IMR-90 (cell line): ENCODE data around the gene PLPP3. TPM values are rescaled to one million over a fixed set of nuclear protein-coding genes. Genes with fewer than 3 reads are reported as not detected.

Source experiments
- ATAC-seq: fragments of 200-7000 bp; cut with Tn5 transposase; 2 replicates; pipeline ENCODE4 v1.9.1; 2020; ENCODE audit warnings: low read depth, mild to moderate bottlenecking, moderate library complexity
- Bru-seq: library from RNA; stranded (reverse); fragments of 400-500 nt; gene quantifications from one replicate; lab custom pipeline; 2021; lab: Mats Ljungman, UMichigan
- BruChase-seq, 2 experiments: library from RNA; stranded (reverse); fragments of 400-500 nt; gene quantifications; one replicate each; lab custom pipeline; 2021; lab: Mats Ljungman, UMichigan
- BruUV-seq: library from RNA; stranded (reverse); fragments of 400-500 nt; replicated peaks from 2 replicates; lab custom pipeline; 2021; lab: Mats Ljungman, UMichigan
- CTCF ChIA-PET: fragments of 300-600 bp; formaldehyde crosslinking; extraction: SDS; loops from one replicate; lab custom pipeline; 2021; ENCODE audit warnings: antibody characterized with exemption; lab: Yijun Ruan, JAX
- POLR2A ChIA-PET: fragments of 300-600 bp; sonication (Branson Sonifier 250); formaldehyde crosslinking; loops from one replicate; lab custom pipeline; 2022; ENCODE audit warnings: antibody characterized with exemption; ENCODE audit not compliant: unreplicated experiment; lab: Charles Lee
- DNase-seq: peaks from one replicate; pipeline ENCODE4 v3.0.0; 2013
- H2AFZ ChIP-seq: replicated peaks from 2 replicates; pipeline ENCODE3; 2013; ENCODE audit warnings: low read length, mild to moderate bottlenecking; ENCODE audit not compliant: poor library complexity
- H2AK5ac ChIP-seq: 2 replicates; pipeline ENCODE4 v1.6.1; 2013; ENCODE audit warnings: low read depth, low read length, inconsistent platforms
- H2AK9ac ChIP-seq: replicated peaks from 2 replicates; pipeline ENCODE3; 2013; ENCODE audit warnings: mild to moderate bottlenecking, low read depth, low read length, moderate library complexity; ENCODE audit not compliant: poor library complexity
- H2BK120ac ChIP-seq: 2 replicates; pipeline ENCODE4 v1.6.1; 2013; ENCODE audit warnings: low read depth, low read length, inconsistent platforms
- H2BK15ac ChIP-seq: 3 replicates; pipeline ENCODE4 v1.6.1; 2013; ENCODE audit warnings: low read depth, low read length, inconsistent platforms
- H2BK20ac ChIP-seq: 2 replicates; pipeline ENCODE4 v1.6.1; 2013; ENCODE audit warnings: low read depth, mild to moderate bottlenecking, inconsistent platforms, low read length, moderate library complexity
- H2BK5ac ChIP-seq: 2 replicates; pipeline ENCODE4 v1.6.1; 2013; ENCODE audit warnings: mild to moderate bottlenecking, low read depth, low read length, inconsistent platforms; ENCODE audit not compliant: poor library complexity, severe bottlenecking
- H3K14ac ChIP-seq: replicated peaks from 2 replicates; pipeline ENCODE4 v1.6.1; 2013; ENCODE audit warnings: low read depth, low read length, inconsistent platforms
- H3K18ac ChIP-seq: 2 replicates; pipeline ENCODE4 v1.6.1; 2013; ENCODE audit warnings: low read depth, low read length, control low read depth
- H3K23ac ChIP-seq: 2 replicates; pipeline ENCODE4 v1.6.1; 2013; ENCODE audit warnings: low read depth, low read length, inconsistent platforms
- H3K27ac ChIP-seq: 2 replicates; pipeline ENCODE4 v1.5.1; 2013; ENCODE audit warnings: mild to moderate bottlenecking, control low read depth, low read length; ENCODE audit not compliant: insufficient read depth
- H3K27me3 ChIP-seq: 2 replicates; pipeline ENCODE4 v1.6.1; 2013; ENCODE audit warnings: low read length; ENCODE audit not compliant: control insufficient read depth, insufficient read depth
- H3K36me3 ChIP-seq: 2 replicates; pipeline ENCODE4 v1.6.1; 2013; ENCODE audit warnings: low read length, mixed read lengths; ENCODE audit not compliant: control insufficient read depth, insufficient read depth
- H3K4ac ChIP-seq: 2 replicates; pipeline ENCODE4 v1.6.1; 2013; ENCODE audit warnings: low read depth, low read length, inconsistent platforms
- H3K4me1 ChIP-seq: 2 replicates; pipeline ENCODE4 v1.6.1; 2013; ENCODE audit warnings: low read length, mixed read lengths; ENCODE audit not compliant: control insufficient read depth, insufficient read depth
- H3K4me2 ChIP-seq: 2 replicates; pipeline ENCODE4 v1.6.1; 2013; ENCODE audit warnings: low read depth, mild to moderate bottlenecking, control low read depth, low read length, moderate library complexity
- H3K4me3 ChIP-seq: 2 replicates; pipeline ENCODE4 v1.5.1; 2013; ENCODE audit warnings: low read depth, mild to moderate bottlenecking, control low read depth, low read length, moderate library complexity; ENCODE audit not compliant: insufficient read depth
- H3K56ac ChIP-seq: 2 replicates; pipeline ENCODE4 v1.6.1; 2013; ENCODE audit warnings: low read length, inconsistent platforms; ENCODE audit not compliant: insufficient read depth; ENCODE audit errors: extremely low read depth
- H3K79me1 ChIP-seq, 2 experiments: 2 replicates each; pipeline ENCODE4 v1.6.1; 2013; ENCODE audit warnings: low read length in 2 of 2, inconsistent platforms in 1 of 2, low read depth in 1 of 2
- H3K9ac ChIP-seq: 2 replicates; pipeline ENCODE4 v1.6.1; 2013; ENCODE audit warnings: low read depth, low read length, control low read depth
- H3K9me1 ChIP-seq: 2 replicates; pipeline ENCODE4 v1.6.1; 2013; ENCODE audit warnings: low read length, inconsistent platforms; ENCODE audit not compliant: insufficient read depth
- H3K9me3 ChIP-seq: 2 replicates; pipeline ENCODE4 v1.6.1; 2013; ENCODE audit warnings: low read length; ENCODE audit not compliant: control insufficient read depth, insufficient read depth
- H4K20me1 ChIP-seq: 2 replicates; pipeline ENCODE4 v1.6.1; 2013; ENCODE audit warnings: low read length, inconsistent platforms; ENCODE audit not compliant: insufficient read depth
- H4K5ac ChIP-seq: 2 replicates; pipeline ENCODE4 v1.6.1; 2013; ENCODE audit warnings: mild to moderate bottlenecking, low read depth, low read length, control low read depth
- H4K8ac ChIP-seq, 2 experiments: 2 replicates each; pipeline ENCODE4 v1.6.1; 2013; ENCODE audit warnings: low read depth in 2 of 2, low read length in 2 of 2, control low read depth in 1 of 2, inconsistent platforms in 1 of 2
- H4K91ac ChIP-seq: 2 replicates; pipeline ENCODE4 v1.6.1; 2013; ENCODE audit warnings: low read depth, low read length, inconsistent platforms; ENCODE audit not compliant: insufficient read depth
- BHLHE40 ChIP-seq: fragments of 150-350 bp; IDR thresholded peaks from 2 replicates; pipeline ENCODE4 v1.6.1; 2016; ENCODE audit warnings: mild to moderate bottlenecking, low read depth, low read length
- CEBPB ChIP-seq: IDR thresholded peaks from 2 replicates; pipeline ENCODE4 v1.6.1; 2012; ENCODE audit warnings: low read depth, low read length, improper control_type of control experiment
- MAFK ChIP-seq: IDR thresholded peaks from 2 replicates; pipeline ENCODE4 v1.6.1; 2012; ENCODE audit warnings: low read depth, low read length, improper control_type of control experiment
- MAZ ChIP-seq: IDR thresholded peaks from 2 replicates; pipeline ENCODE4 v1.6.1; 2012; ENCODE audit warnings: low read depth, mild to moderate bottlenecking, low read length, improper control_type of control experiment, moderate library complexity, borderline replicate concordance
- NFE2L2 ChIP-seq: fragments of 150-350 bp; IDR thresholded peaks from 2 replicates; pipeline ENCODE4 v1.6.1; 2016; ENCODE audit warnings: low read depth, mild to moderate bottlenecking, low read length
- POLR2A ChIP-seq: IDR thresholded peaks from 2 replicates; pipeline ENCODE4 v1.6.1; 2012; ENCODE audit warnings: mild to moderate bottlenecking, low read depth, low read length
- RAD21 ChIP-seq: IDR thresholded peaks from 2 replicates; pipeline ENCODE4 v1.6.1; 2012; ENCODE audit warnings: low read length, improper control_type of control experiment
- RCOR1 ChIP-seq: IDR thresholded peaks from 2 replicates; pipeline ENCODE4 v1.6.1; 2012; ENCODE audit warnings: mild to moderate bottlenecking, low read length, improper control_type of control experiment; ENCODE audit not compliant: insufficient replicate concordance
- RFX5 ChIP-seq: IDR thresholded peaks from 2 replicates; pipeline ENCODE4 v1.8.0; 2012; ENCODE audit warnings: low read depth, mild to moderate bottlenecking, low read length, moderate library complexity
- WGBS, 2 experiments: methylation state at CpG; one replicate each; pipeline versions ENCODE4 v1.1.5 to v1.1.7; 2013; ENCODE audit warnings: missing lambda C conversion rate in 2 of 2; ENCODE audit not compliant: insufficient read length in 1 of 2; ENCODE audit errors: extremely low coverage in 2 of 2; 5-methylcytosine and 5-hydroxymethylcytosine counted together
- dilution Hi-C: fragments of 300-500 bp; cut with HindIII; formaldehyde crosslinking; loops from one replicate; pipeline ENCODE4 v1.14.3; 2018; ENCODE audit warnings: low sequenced_read_pairs; ENCODE audit not compliant: unreplicated experiment
- in situ Hi-C: fragments of 300-500 bp; cut with MboI; formaldehyde crosslinking; loops from 3 replicates; pipeline ENCODE4 v1.14.3; 2019; ENCODE audit warnings: low sequenced_read_pairs, inconsistent platforms, mixed read lengths
- intact Hi-C: fragments of 100-400 bp; cut with micrococcal nuclease; formaldehyde crosslinking; loops from 2 replicates; pipeline ENCODE4 v1.10.0; 2022
- long read RNA-seq: library from polyadenylated mRNA; unstranded; transcript quantifications from one replicate; pipeline ENCODE4 v2.0.0, GENCODE V29; 2021; ENCODE audit not compliant: unreplicated experiment
- polyA plus RNA-seq, 3 experiments: library from polyadenylated mRNA; depleted of rRNA; stranded (reverse); fragments of >200 nt; gene quantifications; 2 replicates each; pipeline ENCODE4 v1.2.3, GENCODE V29; 2012; ENCODE audit warnings: low replicate concordance in 1 of 3
- total RNA-seq: library from RNA; depleted of rRNA; stranded (reverse); fragments of >200 nt; gene quantifications from 2 replicates; pipeline ENCODE4 v1.2.3, GENCODE V29; 2012; rRNA removed
- TF ChIP-seq, protein P1 (sequence below): fragments of 150-350 bp; IDR thresholded peaks from 2 replicates; pipeline ENCODE4 v1.6.1; 2016; ENCODE audit warnings: low read depth, mild to moderate bottlenecking, low read length, moderate library complexity, borderline replicate concordance
- TF ChIP-seq, protein P2 (sequence below): conservative IDR thresholded peaks from 2 replicates; pipeline ENCODE4 v1.5.1; 2012; ENCODE audit warnings: mild to moderate bottlenecking, low read depth, low read length, improper control_type of control experiment

The PLPP3 gene
- 46.4 and 56.6 TPM in 2 replicates for total RNA-seq
- 49.9 and 52.1 TPM in 2 replicates for polyA plus RNA-seq (2012; rRNA removed)
- 32.9 and 56.4 TPM in 2 replicates for polyA plus RNA-seq (2012; cell fraction: cytosol; rRNA removed)
- polyA plus RNA-seq (2012; cell fraction: nucleus; rRNA removed; ENCODE audit: low replicate concordance), result 37.9 and 66.1 TPM in 2 replicates
- percentile 100 among the genes with signal in this experiment for Bru-seq, nascent RNA
- percentile 99 among the genes with signal in this experiment for BruChase-seq, experiment 1, labeled RNA remaining after a 6-hour chase
- BruChase-seq, experiment 2, labeled RNA remaining after a 2-hour chase, result percentile 99 among the genes with signal in this experiment
- long read RNA-seq, transcript PLPP3-201 (6 exons, 3,292 nt), result major isoform, 204 of 253 reads
- long read RNA-seq, transcript PLPP3-202 (2 exons, 2,039 nt), result minor isoform, 10 of 253 reads
- long read RNA-seq, partial matches to known transcripts, result 23 of 253 reads
- long read RNA-seq, other reads (novel, unspliced or antisense), result 16 of 253 reads

DNA sequence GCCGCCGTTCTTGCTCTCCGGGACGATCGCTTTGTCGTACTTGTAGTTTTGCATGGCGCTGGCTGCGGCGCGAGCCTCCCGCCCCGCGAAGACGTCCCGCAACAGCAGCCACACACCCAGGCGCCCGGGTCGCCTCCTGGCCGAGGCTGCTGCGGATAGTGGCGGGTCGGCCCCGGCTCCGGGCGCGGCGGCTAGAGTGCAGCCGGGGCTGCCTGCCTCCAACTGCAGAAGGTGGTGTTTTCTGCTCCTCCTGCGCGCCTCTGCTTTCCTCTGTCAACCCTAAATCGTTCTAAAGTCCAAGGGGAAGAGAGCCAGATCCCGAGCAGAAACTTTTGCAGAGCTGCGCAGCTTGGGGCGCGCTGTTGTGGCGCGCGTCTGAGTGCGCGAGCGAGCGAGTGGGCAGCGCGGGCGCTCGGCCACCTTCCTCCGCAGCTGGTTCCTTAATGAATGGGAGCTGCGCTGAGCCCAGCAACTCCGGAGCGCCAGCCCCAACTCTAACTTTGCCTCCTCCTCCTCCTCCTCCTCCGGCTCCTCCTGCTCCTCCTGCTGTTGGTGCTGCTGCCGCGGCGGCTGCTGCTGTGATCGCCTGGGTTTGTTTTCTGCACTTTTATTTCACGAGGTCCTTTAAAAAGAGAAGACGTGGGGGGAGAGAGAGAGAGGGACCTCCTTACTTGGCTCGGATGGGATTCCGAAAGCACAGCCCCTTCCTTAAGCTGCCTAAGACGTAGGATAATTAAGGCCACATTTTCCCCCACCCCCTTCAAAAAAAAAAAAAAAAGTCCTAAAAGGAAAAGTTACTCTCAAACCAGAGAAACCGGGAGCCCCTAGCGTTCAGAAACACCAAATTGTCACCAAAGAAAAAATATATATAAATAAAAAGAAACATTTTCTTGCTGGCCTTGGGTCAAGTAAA lies at the start of gene PLPP3:
Gene PLPP3, minus strand, starts transcription at position 601 of the 913 bp plus-strand sequence. Its CDS starts 547 bp downstream, at position 54.
- DNase-seq (peak; percentile 94), ATAC-seq (peak; percentile 89)
- TF ChIP-seq, protein P1, sequence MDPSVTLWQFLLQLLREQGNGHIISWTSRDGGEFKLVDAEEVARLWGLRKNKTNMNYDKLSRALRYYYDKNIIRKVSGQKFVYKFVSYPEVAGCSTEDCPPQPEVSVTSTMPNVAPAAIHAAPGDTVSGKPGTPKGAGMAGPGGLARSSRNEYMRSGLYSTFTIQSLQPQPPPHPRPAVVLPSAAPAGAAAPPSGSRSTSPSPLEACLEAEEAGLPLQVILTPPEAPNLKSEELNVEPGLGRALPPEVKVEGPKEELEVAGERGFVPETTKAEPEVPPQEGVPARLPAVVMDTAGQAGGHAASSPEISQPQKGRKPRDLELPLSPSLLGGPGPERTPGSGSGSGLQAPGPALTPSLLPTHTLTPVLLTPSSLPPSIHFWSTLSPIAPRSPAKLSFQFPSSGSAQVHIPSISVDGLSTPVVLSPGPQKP, result no peak
- TF ChIP-seq POLR2A (peak; percentile 90), RAD21 (peak; percentile 59), NFE2L2 (no peak), CEBPB (no peak), MAFK (no peak), RFX5 (no peak), MAZ (peak; percentile 69; the same call in 1 of the 2 replicates), BHLHE40 (no peak), RCOR1 (peak; percentile 35)
- TF ChIP-seq, protein P2, sequence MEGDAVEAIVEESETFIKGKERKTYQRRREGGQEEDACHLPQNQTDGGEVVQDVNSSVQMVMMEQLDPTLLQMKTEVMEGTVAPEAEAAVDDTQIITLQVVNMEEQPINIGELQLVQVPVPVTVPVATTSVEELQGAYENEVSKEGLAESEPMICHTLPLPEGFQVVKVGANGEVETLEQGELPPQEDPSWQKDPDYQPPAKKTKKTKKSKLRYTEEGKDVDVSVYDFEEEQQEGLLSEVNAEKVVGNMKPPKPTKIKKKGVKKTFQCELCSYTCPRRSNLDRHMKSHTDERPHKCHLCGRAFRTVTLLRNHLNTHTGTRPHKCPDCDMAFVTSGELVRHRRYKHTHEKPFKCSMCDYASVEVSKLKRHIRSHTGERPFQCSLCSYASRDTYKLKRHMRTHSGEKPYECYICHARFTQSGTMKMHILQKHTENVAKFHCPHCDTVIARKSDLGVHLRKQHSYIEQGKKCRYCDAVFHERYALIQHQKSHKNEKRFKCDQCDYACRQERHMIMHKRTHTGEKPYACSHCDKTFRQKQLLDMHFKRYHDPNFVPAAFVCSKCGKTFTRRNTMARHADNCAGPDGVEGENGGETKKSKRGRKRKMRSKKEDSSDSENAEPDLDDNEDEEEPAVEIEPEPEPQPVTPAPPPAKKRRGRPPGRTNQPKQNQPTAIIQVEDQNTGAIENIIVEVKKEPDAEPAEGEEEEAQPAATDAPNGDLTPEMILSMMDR, result peak; percentile 61

More for the DNA sequence above, at the start of gene PLPP3:
- WGBS, 2 experiments, result 1% methylated on average over 17 of the region's 62 CpGs; no CpG with 5 or more reads in 1 of the 2 experiments
- H2AFZ ChIP-seq, result peak within 1 kb of the TSS; percentile 80
- H2AK5ac ChIP-seq, result no peak within 1 kb of the TSS; the same call in none of the 2 replicates
- BruUV-seq, result TSS peak; percentile 61
- peak within 1 kb of the TSS; percentile 99; the same call in 1 of the 2 replicates for H3K23ac ChIP-seq
- H3K4me3 ChIP-seq, result peak within 1 kb of the TSS; percentile 81
- intact Hi-C loops, result loop anchor here (2.0 to 10.0 kb wide), 9 partner anchors 67 to 854 kb away; no protein-coding TSS in a partner anchor
- H2BK120ac ChIP-seq, result peak within 1 kb of the TSS; percentile 64
- no peaks in the 10 kb centered on the region for H3K9me1 ChIP-seq
- H3K4me2 ChIP-seq, result peak within 1 kb of the TSS; percentile 52
- peak within 1 kb of the TSS; percentile 97 for H3K9ac ChIP-seq
- H3K4ac ChIP-seq, result peak within 1 kb of the TSS; percentile 73
- H3K27ac ChIP-seq, result peak within 1 kb of the TSS; percentile 79
- H3K18ac ChIP-seq, result peak within 1 kb of the TSS; percentile 79
- in situ Hi-C loops, result loop anchor here (10.0 kb wide), 1 partner anchor 844 kb away; no protein-coding TSS in a partner anchor
- dilution Hi-C loops, result loop anchor here (25.0 kb wide), 1 partner anchor 1292 kb away; no protein-coding TSS in a partner anchor
- H2BK5ac ChIP-seq, result peak within 1 kb of the TSS; percentile 55
- H2BK20ac ChIP-seq, result no peak within 1 kb of the TSS
- H2AK9ac ChIP-seq, result peak within 1 kb of the TSS; percentile 91
- peaks cover 15 to 35% of the 10 kb centered on the region in 2 experiments for H3K79me1 ChIP-seq
- H4K91ac ChIP-seq, result peak within 1 kb of the TSS; percentile 35
- peak within 1 kb of the TSS; percentile 92 for H3K14ac ChIP-seq
- peak within 1 kb of the TSS; percentile 69 for H3K56ac ChIP-seq
- H3K9me3 ChIP-seq, result no peaks in the 10 kb centered on the region
- H2BK15ac ChIP-seq, result no peak within 1 kb of the TSS; the same call in 2 of the 3 replicates
- peaks cover 15% of the 10 kb centered on the region for H3K36me3 ChIP-seq
- H4K8ac ChIP-seq, result peak within 1 kb of the TSS; percentile 53 to 84
- H4K5ac ChIP-seq, result peak within 1 kb of the TSS; percentile 65; the same call in 1 of the 2 replicates
- H3K4me1 ChIP-seq, result peaks cover 2% of the 10 kb centered on the region
- H4K20me1 ChIP-seq, result peaks cover 41% of the 10 kb centered on the region
- POLR2A ChIA-PET, result interaction anchor here (0.6 to 1.0 kb wide), 3 partner anchors 838 to 1468 kb away, joined by 3 to 4 read pairs (median 3); no protein-coding TSS in a partner anchor
- H3K27me3 ChIP-seq, result no peaks in the 10 kb centered on the region
- CTCF ChIA-PET, result interaction anchor here (0.6 to 1.6 kb wide), 5 partner anchors 15 to 1101 kb away, joined by 4 to 5 read pairs (median 4); no protein-coding TSS in a partner anchor
